Measurements from ENCODE around the gene CUL2. TPM values are rescaled to one million over a fixed set of nuclear protein-coding genes. Genes with fewer than 3 reads are reported as not detected.

The CUL2 gene
- total RNA-seq, 1 donor from 2014 or later = 34.3 TPM

GRCh38 chr10:35079763-35080162 is 10.4 kb downstream of the CUL2 start:
- H3K9me3 Mint-ChIP-seq (ENCODE audit: unreplicated experiment) = peaks cover 12% of the 10 kb centered on the region
- H3K27me3 Mint-ChIP-seq (ENCODE audit: unreplicated experiment) = no peaks in the 10 kb centered on the region
- peak overlapping the region; percentile 3 for H3K27ac Mint-ChIP-seq (ENCODE audit: unreplicated experiment)
- TF ChIP-seq CTCF (IDR thresholded peaks at IDR 0.05) = no peak
- H3K36me3 Mint-ChIP-seq (ENCODE audit: unreplicated experiment) = peaks cover 23% of the 10 kb centered on the region
- H3K4me1 Mint-ChIP-seq (ENCODE audit: unreplicated experiment) = peaks cover 5% of the 10 kb centered on the region
- H3K4me3 Mint-ChIP-seq (ENCODE audit: unreplicated experiment) = no peak overlapping the region
- no peak for DNase-seq (ENCODE audit: extremely low spot score, unreplicated experiment)

GRCh38 chr10:35079265-35079664 is 10.9 kb downstream of the CUL2 start:
- peaks cover 5% of the 10 kb centered on the region for H3K4me1 Mint-ChIP-seq (ENCODE audit: unreplicated experiment)
- no peak overlapping the region for H3K27ac Mint-ChIP-seq (ENCODE audit: unreplicated experiment)

GRCh38 chr10:35075228-35075627 is 14.9 kb downstream of the CUL2 start:
- Mint-ChIP-seq H3K36me3 (ENCODE audit: unreplicated experiment) (peaks cover 4% of the 10 kb centered on the region), H3K27ac (ENCODE audit: unreplicated experiment) (no peak overlapping the region), H3K4me1 (ENCODE audit: unreplicated experiment) (peaks cover 5% of the 10 kb centered on the region), H3K27me3 (ENCODE audit: unreplicated experiment) (no peaks in the 10 kb centered on the region), H3K4me3 (ENCODE audit: unreplicated experiment) (no peak overlapping the region), H3K9me3 (ENCODE audit: unreplicated experiment) (no peaks in the 10 kb centered on the region)
- TF ChIP-seq CTCF (IDR thresholded peaks at IDR 0.05) = no peak
- no peak for DNase-seq (ENCODE audit: extremely low spot score, unreplicated experiment)

More at GRCh38 chr10:35079265-35079664, 10.9 kb downstream of the CUL2 start:
- TF ChIP-seq CTCF (IDR thresholded peaks at IDR 0.05) = no peak
- Mint-ChIP-seq H3K36me3 (ENCODE audit: unreplicated experiment) (peaks cover 20% of the 10 kb centered on the region), H3K27me3 (ENCODE audit: unreplicated experiment) (no peaks in the 10 kb centered on the region), H3K9me3 (ENCODE audit: unreplicated experiment) (peaks cover 12% of the 10 kb centered on the region), H3K4me3 (ENCODE audit: unreplicated experiment) (no peak overlapping the region)
- no peak for DNase-seq (ENCODE audit: extremely low spot score, unreplicated experiment)

- H3K4me3 Mint-ChIP-seq (ENCODE audit: unreplicated experiment) = no peak overlapping the region
- peaks cover 10% of the 10 kb centered on the region for H3K36me3 Mint-ChIP-seq (ENCODE audit: unreplicated experiment)
- no peak for DNase-seq (ENCODE audit: extremely low spot score, unreplicated experiment)
- no peaks in the 10 kb centered on the region for H3K27me3 Mint-ChIP-seq (ENCODE audit: unreplicated experiment)
- TF ChIP-seq CTCF (IDR thresholded peaks at IDR 0.05) = no peak
- no peaks in the 10 kb centered on the region for H3K9me3 Mint-ChIP-seq (ENCODE audit: unreplicated experiment)
- no peak overlapping the region for H3K27ac Mint-ChIP-seq (ENCODE audit: unreplicated experiment)
- no peaks in the 10 kb centered on the region for H3K4me1 Mint-ChIP-seq (ENCODE audit: unreplicated experiment)
Observed at GRCh38 chr10:35074266-35074665, 15.9 kb downstream of the CUL2 start.

GRCh38 chr10:35070521-35070920 is 19.6 kb downstream of the CUL2 start:
- no peaks in the 10 kb centered on the region for H3K9me3 Mint-ChIP-seq (ENCODE audit: unreplicated experiment)
- no peak for TF ChIP-seq CTCF (IDR thresholded peaks at IDR 0.05)
- peaks cover 27% of the 10 kb centered on the region for H3K36me3 Mint-ChIP-seq (ENCODE audit: unreplicated experiment)
- no peaks in the 10 kb centered on the region for H3K27me3 Mint-ChIP-seq (ENCODE audit: unreplicated experiment)
- H3K27ac Mint-ChIP-seq (ENCODE audit: unreplicated experiment) = no peak overlapping the region
- no peak for DNase-seq (ENCODE audit: extremely low spot score, unreplicated experiment)
- H3K4me1 Mint-ChIP-seq (ENCODE audit: unreplicated experiment) = peaks cover 5% of the 10 kb centered on the region
- no peak overlapping the region for H3K4me3 Mint-ChIP-seq (ENCODE audit: unreplicated experiment)

Measured in osteocyte (in vitro differentiated cells).